Tibial artery (tissue), 4 donors: ENCODE measurements around the gene DCXR.

Source experiments
- DNase-seq, 2 donors: peaks; one replicate each; pipeline ENCODE4 v3.0.0-alpha.2; 2019
- H3K27ac ChIP-seq, 2 donors: fragments of 200-600 bp; sonication (generic) in 1 of 2; 1 replicate in 1 of 2; 2 replicates in 1 of 2; pipeline ENCODE4 v1.5.1; 2018 to 2019; ENCODE audit warnings: mild to moderate bottlenecking in 1 of 2
- H3K27me3 ChIP-seq, 2 donors: fragments of 200-600 bp; sonication (generic) in 1 of 2; one replicate each; pipeline versions ENCODE4 v1.5.1 to v1.6.0; 2016 to 2019
- H3K36me3 ChIP-seq, 3 donors: fragments of 200-600 bp; sonication (generic) in 2 of 3; one replicate each; pipeline ENCODE4 v1.5.1; 2016 to 2019; ENCODE audit warnings: mild to moderate bottlenecking in 2 of 3
- H3K4me1 ChIP-seq, 4 donors: fragments of 200-600 bp; sonication (generic) in 2 of 4; 1 replicate in 3 of 4; 2 replicates in 1 of 4; pipeline ENCODE4 v1.5.1; 2016 to 2019
- H3K4me3 ChIP-seq, 2 donors: fragments of 200-600 bp; sonication (generic) in 1 of 2; 1 replicate in 1 of 2; 2 replicates in 1 of 2; pipeline ENCODE4 v1.5.1; 2018 to 2019; ENCODE audit warnings: mild to moderate bottlenecking in 2 of 2
- H3K9me3 ChIP-seq, 3 donors: fragments of 200-600 bp; sonication (generic) in 1 of 3; one replicate each; pipeline ENCODE4 v1.5.1; 2016 to 2019
- intact Hi-C: fragments of 100-400 bp; cut with DNase I; formaldehyde crosslinking; loops from one replicate; pipeline ENCODE4 v1.15.0; 2023; ENCODE audit warnings: low total_unique reads
- TF ChIP-seq, protein P1 (sequence below), 2 experiments: fragments of 200-600 bp in 1 of 2; fragments of 450-650 bp in 1 of 2; IDR thresholded peaks; one replicate each; pipeline ENCODE4 v1.5.1; 2017 to 2019; ENCODE audit warnings: antibody characterized with exemption in 2 of 2, mild to moderate bottlenecking in 1 of 2, moderate library complexity in 1 of 2

DCXR gene

GRCh38 chr17:82031885-82032627, 5.4 kb downstream of the DCXR start:
- H3K9me3 ChIP-seq = no peaks in the 10 kb centered on the region
- H3K36me3 ChIP-seq = peaks cover 0 to 17% (median 13%) of the 10 kb centered on the region in 3 donors
- intact Hi-C loops = loop anchor here (2.0 kb wide), 1 partner anchor 121 kb away; no protein-coding TSS in a partner anchor
- peaks cover 0 to 42% (median 33%) of the 10 kb centered on the region in 4 donors for H3K4me1 ChIP-seq
- peaks cover 0 to 52% of the 10 kb centered on the region in 2 donors for H3K27me3 ChIP-seq
- H3K4me3 ChIP-seq = peak overlapping the region; percentile 16 to 33
- DNase-seq = no peak
- TF ChIP-seq, protein P1, sequence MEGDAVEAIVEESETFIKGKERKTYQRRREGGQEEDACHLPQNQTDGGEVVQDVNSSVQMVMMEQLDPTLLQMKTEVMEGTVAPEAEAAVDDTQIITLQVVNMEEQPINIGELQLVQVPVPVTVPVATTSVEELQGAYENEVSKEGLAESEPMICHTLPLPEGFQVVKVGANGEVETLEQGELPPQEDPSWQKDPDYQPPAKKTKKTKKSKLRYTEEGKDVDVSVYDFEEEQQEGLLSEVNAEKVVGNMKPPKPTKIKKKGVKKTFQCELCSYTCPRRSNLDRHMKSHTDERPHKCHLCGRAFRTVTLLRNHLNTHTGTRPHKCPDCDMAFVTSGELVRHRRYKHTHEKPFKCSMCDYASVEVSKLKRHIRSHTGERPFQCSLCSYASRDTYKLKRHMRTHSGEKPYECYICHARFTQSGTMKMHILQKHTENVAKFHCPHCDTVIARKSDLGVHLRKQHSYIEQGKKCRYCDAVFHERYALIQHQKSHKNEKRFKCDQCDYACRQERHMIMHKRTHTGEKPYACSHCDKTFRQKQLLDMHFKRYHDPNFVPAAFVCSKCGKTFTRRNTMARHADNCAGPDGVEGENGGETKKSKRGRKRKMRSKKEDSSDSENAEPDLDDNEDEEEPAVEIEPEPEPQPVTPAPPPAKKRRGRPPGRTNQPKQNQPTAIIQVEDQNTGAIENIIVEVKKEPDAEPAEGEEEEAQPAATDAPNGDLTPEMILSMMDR (IDR thresholded peaks at IDR 0.05) = no peak
- H3K27ac ChIP-seq = no peak overlapping the region

DNA sequence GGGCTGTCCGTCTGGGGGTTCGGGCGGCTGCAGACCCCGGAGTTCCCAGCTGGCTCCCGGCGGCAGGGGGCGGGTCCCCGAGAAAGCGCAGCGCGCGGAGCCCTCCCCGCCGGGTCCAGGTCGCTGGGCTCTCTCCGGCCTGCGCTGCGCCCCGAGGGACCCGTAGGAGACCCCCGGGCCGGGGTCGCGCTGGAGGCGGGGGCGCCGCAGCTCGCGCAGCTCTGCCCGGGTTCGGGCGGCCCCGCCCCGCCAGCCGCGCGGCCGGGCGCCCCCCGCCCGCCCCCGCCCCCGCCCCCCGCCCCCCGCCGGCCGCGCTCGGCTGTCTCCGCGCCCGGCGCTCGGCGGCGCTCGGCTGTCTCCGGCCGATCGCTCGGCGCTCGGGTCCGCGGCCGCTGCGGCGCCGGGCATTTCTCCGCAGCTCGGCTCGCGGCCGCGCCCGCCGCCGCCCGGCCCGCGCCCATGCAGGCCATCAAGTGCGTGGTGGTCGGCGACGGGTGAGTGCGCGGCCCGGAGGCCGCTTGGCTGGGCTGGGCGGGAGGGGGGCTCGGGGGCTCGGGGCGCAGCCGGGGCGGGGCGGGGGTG, 6.1 kb downstream of the DCXR start, which contains the start of gene RAC3:
TSS of gene RAC3 (plus strand) at position 376 of the 582 bp plus-strand sequence. CDS start at position 460, 84 bp downstream.
- H3K4me3 ChIP-seq = peak within 1 kb of the TSS; percentile 43 to 53

GRCh38 chr17:82030470-82031302, 6.8 kb downstream of the DCXR start:
- intact Hi-C loops = loop anchor here (2.0 kb wide), 1 partner anchor 122 kb away; no protein-coding TSS in a partner anchor
- peaks cover 0 to 28% (median 21%) of the 10 kb centered on the region in 4 donors for H3K4me1 ChIP-seq
- H3K27ac ChIP-seq = peak overlapping the region in 1 of 2 donors; percentile 4
- TF ChIP-seq, protein P1 (IDR thresholded peaks at IDR 0.05) = peak; percentile 94 to 96
- peak; percentile 68 to 89 for DNase-seq
- peak overlapping the region; percentile 43 to 53 for H3K4me3 ChIP-seq
- H3K36me3 ChIP-seq = peaks cover 0 to 12% (median 9%) of the 10 kb centered on the region in 3 donors
- no peaks in the 10 kb centered on the region for H3K9me3 ChIP-seq
- peaks cover 0 to 53% of the 10 kb centered on the region in 2 donors for H3K27me3 ChIP-seq

More for the DNA sequence above, 6.1 kb downstream of the DCXR start, which contains the start of gene RAC3:
- H3K27me3 ChIP-seq = peaks cover 0 to 53% of the 10 kb centered on the region in 2 donors
- DNase-seq = no peak
- peaks cover 0 to 35% (median 27%) of the 10 kb centered on the region in 4 donors for H3K4me1 ChIP-seq
- H3K27ac ChIP-seq = peak within 1 kb of the TSS in 1 of 2 donors; percentile 4
- no peaks in the 10 kb centered on the region for H3K9me3 ChIP-seq
- H3K36me3 ChIP-seq = peaks cover 0 to 17% (median 13%) of the 10 kb centered on the region in 3 donors
- intact Hi-C loops = loop anchor here (2.0 kb wide), 1 partner anchor 121 kb away; no protein-coding TSS in a partner anchor
- TF ChIP-seq, protein P1 (IDR thresholded peaks at IDR 0.05) = no peak

- Histone ChIP-seq H3K9me3 (no peaks in the 10 kb centered on the region), H3K36me3 (peaks cover 0 to 9% (median 3%) of the 10 kb centered on the region in 3 donors), H3K27ac (no peak overlapping the region), H3K4me1 (peaks cover 0 to 24% (median 20%) of the 10 kb centered on the region in 4 donors), H3K4me3 (peak overlapping the region in 1 of 2 donors; percentile 53), H3K27me3 (peaks cover 0 to 53% of the 10 kb centered on the region in 2 donors)
- DNase-seq = no peak
- TF ChIP-seq, protein P1 (IDR thresholded peaks at IDR 0.05) = no peak
- intact Hi-C loops = loop anchor here (2.0 kb wide), 1 partner anchor 123 kb away; no protein-coding TSS in a partner anchor
Measured at GRCh38 chr17:82029990-82030469, 7.5 kb downstream of the DCXR start.

GRCh38 chr17:82029391-82029790, 8.1 kb downstream of the DCXR start:
- TF ChIP-seq, protein P1 (IDR thresholded peaks at IDR 0.05) = no peak
- Histone ChIP-seq H3K9me3 (no peaks in the 10 kb centered on the region), H3K4me1 (peaks cover 0 to 27% (median 21%) of the 10 kb centered on the region in 4 donors), H3K27me3 (peaks cover 0 to 53% of the 10 kb centered on the region in 2 donors), H3K36me3 (peaks cover 0 to 9% (median 0%) of the 10 kb centered on the region in 3 donors), H3K4me3 (no peak overlapping the region), H3K27ac (no peak overlapping the region)
- no peak for DNase-seq
- intact Hi-C loops = no loop called here
